GM19240 (cell line): ENCODE measurements around the gene MAP2.
A peak's percentile ranks its signal among the peaks of the same experiment; 100 is the strongest.

Source experiments
- DNase-seq: peaks from one replicate; pipeline ENCODE4 v3.0.0; 2011; ENCODE audit warnings: low spot score; ENCODE audit not compliant: insufficient read length

MAP2 gene

GRCh38 chr2:209423562-209424198, at the start of gene MAP2:
MAP2 (plus strand) TSS chr2:209424047; CDS start chr2:209653171, 229,124 bp downstream.
- peak; percentile 31 for DNase-seq

GRCh38 chr2:209376686-209377085, 47.2 kb upstream of the MAP2 start:
- no peak for DNase-seq

GRCh38 chr2:209380293-209380692, 43.6 kb upstream of the MAP2 start:
- no peak for DNase-seq

- no peak for DNase-seq
These were observed 42.8 kb upstream of the MAP2 start for GRCh38 chr2:209381091-209381490.

- DNase-seq, result no peak
These were observed 41.1 kb upstream of the MAP2 start for GRCh38 chr2:209382775-209383174.

GRCh38 chr2:209383212-209383611, 40.6 kb upstream of the MAP2 start:
- DNase-seq, result no peak

- DNase-seq, result no peak
These were observed 36.5 kb upstream of the MAP2 start for GRCh38 chr2:209387389-209387788.

- no peak for DNase-seq
These were observed 35.3 kb upstream of the MAP2 start for GRCh38 chr2:209388446-209389037.

- DNase-seq, result no peak
These were observed 34.7 kb upstream of the MAP2 start for GRCh38 chr2:209389171-209389618.

GRCh38 chr2:209390839-209391238, 33.0 kb upstream of the MAP2 start:
- no peak for DNase-seq

GRCh38 chr2:209391776-209392401, 32.0 kb upstream of the MAP2 start:
- DNase-seq, result no peak

- DNase-seq, result no peak
These were observed 28.6 kb upstream of the MAP2 start for GRCh38 chr2:209395229-209395628.

- no peak for DNase-seq
These were observed 28.2 kb upstream of the MAP2 start for GRCh38 chr2:209395652-209396051.

- no peak for DNase-seq
These were observed 25.4 kb upstream of the MAP2 start for GRCh38 chr2:209398463-209398862.

GRCh38 chr2:209401788-209402187, 22.1 kb upstream of the MAP2 start:
- no peak for DNase-seq

GRCh38 chr2:209411296-209411695, 12.6 kb upstream of the MAP2 start:
- DNase-seq, result no peak

GRCh38 chr2:209411718-209412117, 12.1 kb upstream of the MAP2 start:
- DNase-seq, result no peak

GRCh38 chr2:209413311-209414014, 10.4 kb upstream of the MAP2 start:
- no peak for DNase-seq

GRCh38 chr2:209416913-209417312, 6.9 kb upstream of the MAP2 start:
- no peak for DNase-seq

- no peak for DNase-seq
These were observed 1.6 kb upstream of the MAP2 start for GRCh38 chr2:209422191-209422754.

- DNase-seq, result no peak
These were observed 403 bp downstream of the MAP2 start for GRCh38 chr2:209424199-209424701.
